GM15510 (cell line): ENCODE results near the gene GOLPH3.

Experiments used
- POLR2A ChIP-seq: IDR thresholded peaks from 3 replicates; pipeline ENCODE4 v1.6.1; 2011; ENCODE audit warnings: borderline replicate concordance; ENCODE audit not compliant: insufficient read length; ENCODE audit errors: extremely low read depth

Gene GOLPH3

DNA sequence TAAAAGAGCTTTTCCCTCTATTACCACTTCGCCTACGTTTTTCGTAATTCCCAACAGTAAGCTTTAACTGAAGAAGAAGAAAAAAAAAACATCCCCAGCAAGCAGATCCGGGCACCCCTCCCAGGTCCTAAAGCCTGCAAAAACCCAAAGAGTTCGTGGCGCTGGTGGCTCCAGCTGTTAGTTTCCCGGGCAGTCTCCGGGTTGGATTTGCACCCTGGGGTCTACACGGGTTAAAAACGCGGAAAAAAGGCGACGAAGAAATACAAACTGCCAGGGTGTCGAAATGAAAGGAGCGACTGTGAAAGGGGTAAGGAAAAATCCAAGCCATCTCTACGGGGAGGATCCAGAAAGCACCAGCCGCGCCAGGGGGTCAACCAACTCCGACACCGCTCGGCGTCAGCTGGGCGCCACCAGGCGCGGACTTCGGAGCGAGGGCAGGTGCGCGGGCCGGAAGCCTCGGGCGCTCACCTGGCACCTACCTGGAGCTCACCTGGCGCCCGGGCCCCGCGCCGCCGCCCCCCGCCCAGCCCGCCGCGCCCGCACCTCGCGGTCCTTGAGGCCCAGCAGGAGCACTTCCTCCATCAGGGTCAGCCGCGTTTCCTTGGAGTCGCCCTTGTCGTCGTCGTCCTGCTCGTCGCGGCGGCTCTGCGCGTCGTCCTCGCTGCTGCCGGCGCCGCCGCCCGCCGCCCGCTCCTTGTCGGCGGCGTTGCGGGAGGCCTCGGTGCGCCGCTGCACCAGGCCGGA lies 680 bp downstream of the GOLPH3 start:
- TF ChIP-seq POLR2A: no peak

DNA sequence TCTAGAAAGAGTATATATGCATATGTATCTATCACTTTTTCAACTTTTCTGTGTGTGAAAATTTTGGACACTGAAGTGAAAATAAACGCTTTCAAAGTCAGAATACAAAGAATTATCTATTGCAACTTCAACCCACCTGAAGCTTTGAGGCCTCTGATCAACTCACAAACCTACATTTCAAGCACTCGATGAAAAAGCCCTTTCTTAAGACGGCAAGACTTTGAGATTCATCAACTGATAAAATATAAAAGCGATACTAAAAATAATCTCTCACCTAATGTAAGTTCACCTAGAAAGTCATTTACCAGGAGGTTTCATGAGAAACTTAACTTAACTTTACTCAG lies 1.2 kb downstream of the GOLPH3 start:
- TF ChIP-seq POLR2A: no peak

DNA sequence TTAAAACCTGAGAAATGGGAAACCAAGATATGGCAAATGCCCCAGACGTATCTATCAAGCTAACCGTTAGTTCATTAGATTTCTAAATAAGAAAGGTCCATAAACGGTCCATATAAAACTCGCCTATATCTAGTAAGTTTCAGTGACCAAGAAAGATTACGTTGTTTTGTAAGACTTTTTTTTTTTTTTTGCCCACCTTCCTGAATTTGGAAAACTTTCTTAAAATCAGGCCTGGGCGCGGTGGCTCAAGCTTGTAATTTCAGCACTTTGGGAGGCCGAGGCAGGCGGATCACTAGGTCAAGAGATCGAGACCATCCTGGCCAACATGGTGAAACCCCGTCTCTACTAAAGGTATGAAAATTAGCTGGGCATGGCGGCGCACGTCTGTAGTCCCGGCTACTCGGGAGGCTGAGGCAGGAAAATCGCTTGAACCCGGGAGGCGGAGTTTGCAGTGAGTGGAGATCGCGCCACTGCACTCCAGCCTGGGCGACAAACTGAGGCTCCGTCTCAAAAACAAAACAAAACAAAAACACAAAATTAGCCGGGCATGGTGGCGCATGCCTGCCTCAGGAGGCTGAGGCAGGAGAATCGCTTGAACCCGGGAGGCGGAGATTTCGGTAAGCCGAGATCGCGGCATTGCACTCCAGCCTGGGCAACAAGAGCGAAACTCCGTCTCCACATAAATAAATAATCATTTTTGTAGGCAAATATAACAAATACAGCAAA lies 1.8 kb downstream of the GOLPH3 start:
- peak; percentile 16 for TF ChIP-seq POLR2A

DNA sequence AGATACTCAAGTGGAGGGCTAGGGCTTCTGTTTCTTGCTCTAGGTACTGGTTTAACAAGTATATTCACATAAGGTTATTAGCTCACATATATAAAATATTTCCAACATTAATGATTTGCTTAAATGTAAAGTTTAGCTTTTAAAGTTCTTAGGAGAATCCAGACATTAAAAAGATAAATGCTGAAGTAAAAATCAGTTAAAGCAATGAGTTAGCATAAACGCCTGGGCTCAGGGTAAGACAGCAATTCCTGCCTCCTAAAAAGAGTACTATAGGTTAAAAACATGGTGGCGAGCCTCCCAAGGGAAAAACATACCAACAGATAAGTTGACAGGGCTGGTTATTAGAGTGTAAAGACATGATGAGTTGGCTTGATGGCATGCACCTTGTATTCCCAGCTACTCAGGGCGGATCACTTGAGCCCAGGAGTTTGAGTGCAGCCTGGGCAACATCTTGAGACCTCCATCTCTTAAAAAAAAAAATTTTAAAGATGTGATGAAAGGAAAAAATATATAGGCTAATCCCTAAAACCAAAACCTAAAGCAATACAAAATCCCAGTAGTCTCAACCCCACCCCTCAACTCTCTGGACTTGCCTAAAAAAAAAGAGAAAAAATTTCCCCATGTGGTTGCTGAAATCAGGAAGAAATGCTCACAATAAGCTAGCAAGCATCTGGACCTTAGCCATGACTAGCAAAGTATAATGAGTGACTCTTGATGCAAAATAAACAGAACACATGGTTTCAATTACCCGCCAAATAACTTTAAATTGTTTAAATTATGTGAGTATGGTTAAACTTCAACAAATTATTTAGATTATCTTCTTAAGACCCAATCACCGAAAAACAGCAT lies 3.6 kb downstream of the GOLPH3 start:
- no peak for TF ChIP-seq POLR2A

DNA sequence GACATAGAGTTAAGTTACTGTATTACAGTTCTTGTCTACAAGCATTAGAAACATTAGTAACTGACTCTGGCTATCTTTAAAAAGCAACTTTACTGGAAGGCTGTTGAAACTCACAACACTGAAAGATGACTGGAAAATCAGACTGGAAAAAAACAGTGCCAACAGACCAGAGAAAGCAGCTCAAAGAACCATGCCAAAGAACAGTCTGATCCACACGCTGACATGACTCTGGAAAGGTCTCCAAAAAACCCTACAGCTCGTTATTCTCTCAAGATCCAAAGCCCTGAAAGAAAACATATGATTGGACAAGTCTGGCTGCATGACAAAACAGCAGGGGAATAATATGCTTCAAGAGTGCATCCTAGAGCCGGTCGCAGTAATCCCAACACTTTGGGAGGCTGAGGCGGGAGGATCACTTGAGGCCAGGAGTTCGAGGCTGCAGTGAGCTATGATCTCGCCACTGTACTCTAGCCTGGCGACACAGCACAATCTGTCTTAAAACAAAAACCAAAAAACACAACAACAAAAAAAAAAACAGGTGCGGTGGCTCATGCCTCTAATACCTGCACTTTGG lies 5.6 kb downstream of the GOLPH3 start:
- no peak for TF ChIP-seq POLR2A

DNA sequence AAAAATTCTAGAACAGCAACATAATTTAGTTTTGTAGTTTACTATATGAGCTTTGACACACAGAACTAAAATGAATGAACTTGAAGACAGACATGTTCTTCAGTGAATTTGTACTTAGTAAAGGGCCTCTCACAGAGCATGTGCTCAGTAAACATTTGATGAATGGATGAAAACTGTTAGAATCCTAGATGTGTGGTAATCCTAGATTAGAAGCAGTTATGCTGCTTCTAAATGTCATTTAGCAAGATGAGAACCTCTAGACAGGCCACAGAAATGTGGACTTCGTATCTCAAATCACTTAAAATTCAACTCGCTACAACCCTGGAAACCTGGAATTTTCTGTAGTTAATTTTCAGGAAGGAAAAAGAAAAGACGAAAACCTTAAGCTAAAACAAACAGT lies 8.5 kb downstream of the GOLPH3 start:
- no peak for TF ChIP-seq POLR2A

DNA sequence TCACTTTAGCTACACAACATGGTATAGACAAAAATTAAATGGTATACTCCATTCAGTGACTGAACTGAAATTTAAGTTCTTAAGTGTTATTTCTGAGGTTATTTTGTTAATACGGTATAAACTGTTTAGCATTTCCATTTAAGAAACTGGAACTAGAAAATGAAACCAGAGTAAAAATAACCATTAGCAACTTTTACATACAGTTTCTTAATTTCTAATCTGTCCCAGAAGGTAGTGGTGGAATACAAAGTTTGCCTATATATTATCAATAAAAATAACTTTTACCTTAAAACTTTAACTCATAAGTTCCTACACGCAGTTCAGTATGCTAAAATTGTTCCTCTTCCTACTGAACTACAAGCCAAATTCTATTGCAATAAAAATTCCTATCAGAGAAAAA lies 10.3 kb downstream of the GOLPH3 start:
- TF ChIP-seq POLR2A: no peak

DNA sequence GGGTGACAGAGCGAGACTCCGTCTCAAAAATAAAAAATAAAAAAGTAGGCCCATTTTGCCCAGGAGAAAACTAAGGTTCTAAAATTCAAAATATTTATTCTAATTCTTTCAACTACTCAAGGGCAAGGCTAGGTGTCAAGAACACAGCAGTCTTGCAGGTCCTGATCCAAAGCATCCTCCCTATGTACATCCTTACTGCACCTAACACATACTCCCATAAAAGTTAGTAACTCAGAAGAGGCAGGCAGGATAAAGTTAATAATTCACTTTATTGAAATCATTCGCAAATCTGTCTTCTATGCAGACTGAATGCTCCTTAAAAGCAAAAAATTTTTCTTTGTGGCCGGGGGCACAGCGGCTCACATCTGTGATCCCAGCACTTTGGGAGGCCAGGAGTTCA lies 11.1 kb downstream of the GOLPH3 start:
- no peak for TF ChIP-seq POLR2A

DNA sequence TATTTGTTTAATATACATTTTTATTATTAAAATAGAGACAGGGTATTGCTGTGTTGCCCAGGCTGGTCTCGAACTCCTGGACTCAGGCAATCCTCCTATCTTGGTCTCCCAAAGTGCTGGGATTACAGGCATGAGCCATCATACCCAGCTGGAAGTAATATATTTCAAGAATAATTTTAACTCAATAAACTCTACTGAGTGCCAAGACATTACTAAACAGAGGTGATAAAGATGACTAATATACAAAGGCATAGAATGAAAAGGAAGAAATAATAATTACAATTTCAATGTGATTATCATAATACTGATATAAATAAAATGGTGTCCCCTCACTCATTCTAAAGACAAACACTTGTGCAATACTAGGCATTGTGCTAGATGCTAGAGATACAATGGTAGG lies 13.9 kb downstream of the GOLPH3 start:
- no peak for TF ChIP-seq POLR2A

DNA sequence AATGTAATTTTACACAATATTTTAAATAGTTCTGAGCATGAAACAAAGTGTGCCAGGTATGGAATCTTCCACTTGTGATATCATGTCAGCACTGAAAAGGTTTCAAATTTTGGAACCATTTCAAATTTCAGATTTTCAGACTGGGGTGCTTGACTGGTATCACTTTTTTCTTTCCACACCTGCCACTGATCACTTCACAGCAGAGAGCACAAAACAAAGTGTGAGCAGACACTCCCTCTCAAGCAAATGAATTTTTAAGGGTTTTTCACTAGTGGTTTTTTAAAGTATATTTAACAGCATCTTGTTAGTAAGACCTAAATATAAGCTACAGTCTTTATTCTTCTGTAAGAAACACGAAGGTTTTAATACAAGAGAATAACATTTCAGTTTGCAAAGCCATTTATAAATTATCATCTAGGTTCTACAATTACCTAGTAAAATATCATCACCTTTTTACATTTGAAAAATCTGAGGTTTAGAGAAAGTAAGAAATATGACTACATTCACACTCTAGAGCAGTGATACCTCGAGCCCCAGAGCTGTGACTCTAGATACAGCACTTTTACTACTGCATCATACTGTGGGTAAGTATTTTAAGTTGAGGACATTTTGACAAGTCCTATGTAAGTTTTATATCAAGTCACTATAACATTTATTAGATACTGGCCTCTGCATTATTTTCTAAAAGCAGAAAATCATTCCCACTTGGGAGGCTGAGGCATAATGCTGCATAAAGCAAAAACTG lies 14.6 kb downstream of the GOLPH3 start:
- no peak for TF ChIP-seq POLR2A

DNA sequence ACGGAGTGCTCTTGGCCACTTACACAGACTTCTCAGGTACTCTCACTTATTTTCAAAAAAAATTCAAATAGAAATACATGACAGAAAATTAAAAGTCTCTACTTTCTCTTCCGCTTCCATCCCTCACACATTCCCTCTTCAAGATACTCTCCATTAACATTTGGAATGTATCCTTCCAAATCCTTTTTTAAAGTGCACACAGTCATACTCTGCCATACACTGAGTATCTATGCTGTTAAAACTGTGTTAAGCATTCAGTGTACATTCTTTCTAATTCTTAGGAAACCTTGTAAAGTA lies 15.5 kb downstream of the GOLPH3 start:
- no peak for TF ChIP-seq POLR2A

DNA sequence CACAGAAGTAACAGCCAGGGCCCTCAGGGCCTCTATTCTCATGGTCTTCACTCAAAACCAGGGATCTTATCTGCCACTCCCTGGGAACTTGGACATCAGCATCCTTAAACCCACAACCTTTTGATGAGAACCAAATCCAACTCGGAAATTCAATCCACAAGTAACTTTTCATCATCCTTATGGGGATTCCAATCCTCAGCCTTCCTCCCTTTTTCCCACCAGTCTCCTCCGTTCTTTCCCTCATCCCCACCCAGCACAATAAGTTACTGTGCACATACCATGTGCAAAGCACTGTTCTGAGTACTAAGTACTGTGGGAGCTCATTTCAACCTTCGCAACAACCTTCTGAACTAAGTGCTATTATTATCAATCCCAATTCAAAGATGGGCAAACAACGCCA lies 17.0 kb downstream of the GOLPH3 start:
- TF ChIP-seq POLR2A: no peak

DNA sequence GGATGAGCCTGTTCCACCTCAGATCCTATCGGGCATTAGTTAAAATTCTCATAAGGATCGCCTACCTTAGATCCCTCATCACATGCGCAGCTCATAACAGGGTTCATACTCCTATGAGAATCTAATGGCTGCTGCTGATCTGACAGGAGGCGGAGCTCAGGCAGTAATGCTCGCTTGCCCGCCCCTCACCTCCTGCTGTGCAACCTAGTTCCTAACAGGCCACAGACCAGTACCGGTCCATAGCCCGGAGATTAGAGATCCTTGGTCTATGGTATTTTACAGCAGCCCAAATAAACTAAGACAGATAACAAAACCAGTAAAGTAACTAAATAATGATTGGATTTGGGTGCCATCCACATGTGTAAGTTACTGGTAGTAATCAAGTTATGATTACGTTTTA lies 17.5 kb downstream of the GOLPH3 start:
- no peak for TF ChIP-seq POLR2A

DNA sequence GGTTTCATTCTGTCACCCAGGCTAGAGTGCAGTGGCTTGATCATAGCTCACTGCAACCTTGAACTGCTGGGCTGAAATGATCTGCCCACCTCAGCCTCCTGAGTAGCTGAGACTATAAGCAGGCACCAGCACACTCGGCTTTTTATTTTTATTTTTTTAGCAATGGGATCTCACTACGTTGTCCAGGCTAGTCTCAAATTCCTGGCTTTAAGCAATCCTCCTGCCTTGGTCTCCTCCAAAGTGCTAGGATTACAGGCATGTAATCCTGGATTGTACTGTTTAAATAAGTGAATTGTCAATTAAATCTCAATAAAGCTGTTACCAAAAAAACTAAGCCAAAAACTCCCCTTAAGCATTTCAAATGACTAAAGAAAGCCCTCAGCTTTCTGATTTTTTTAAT lies 18.9 kb downstream of the GOLPH3 start:
- TF ChIP-seq POLR2A: no peak

DNA sequence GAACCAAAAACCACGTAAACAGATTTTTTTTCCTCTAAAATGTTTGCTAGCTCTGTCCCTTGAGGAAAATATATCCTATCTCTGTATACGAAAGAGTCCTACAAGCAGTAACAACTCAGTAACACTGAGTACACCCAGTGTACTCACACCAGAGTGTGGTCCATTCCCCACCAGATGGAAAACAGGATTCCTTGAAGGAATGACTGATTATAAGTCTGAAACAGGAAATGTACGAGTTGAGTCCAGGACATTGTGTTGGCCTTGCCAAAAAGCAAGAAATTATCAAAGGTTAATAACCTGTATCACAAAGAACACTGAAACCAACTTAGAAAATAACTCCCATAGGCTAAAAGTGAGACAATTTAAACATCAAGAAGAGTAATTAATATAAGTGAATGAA lies 20.4 kb downstream of the GOLPH3 start:
- TF ChIP-seq POLR2A: no peak
